ENCODE data around the gene TSPAN10. TPM values are rescaled to one million over a fixed set of nuclear protein-coding genes. Genes with fewer than 3 reads are reported as not detected.

Gene TSPAN10
- total RNA-seq (2022; extraction: Qiagen RNA extraction; ENCODE audit: low read depth) = 4.2 to 5.9 TPM (median 4.7 TPM) in 5 replicates

DNA sequence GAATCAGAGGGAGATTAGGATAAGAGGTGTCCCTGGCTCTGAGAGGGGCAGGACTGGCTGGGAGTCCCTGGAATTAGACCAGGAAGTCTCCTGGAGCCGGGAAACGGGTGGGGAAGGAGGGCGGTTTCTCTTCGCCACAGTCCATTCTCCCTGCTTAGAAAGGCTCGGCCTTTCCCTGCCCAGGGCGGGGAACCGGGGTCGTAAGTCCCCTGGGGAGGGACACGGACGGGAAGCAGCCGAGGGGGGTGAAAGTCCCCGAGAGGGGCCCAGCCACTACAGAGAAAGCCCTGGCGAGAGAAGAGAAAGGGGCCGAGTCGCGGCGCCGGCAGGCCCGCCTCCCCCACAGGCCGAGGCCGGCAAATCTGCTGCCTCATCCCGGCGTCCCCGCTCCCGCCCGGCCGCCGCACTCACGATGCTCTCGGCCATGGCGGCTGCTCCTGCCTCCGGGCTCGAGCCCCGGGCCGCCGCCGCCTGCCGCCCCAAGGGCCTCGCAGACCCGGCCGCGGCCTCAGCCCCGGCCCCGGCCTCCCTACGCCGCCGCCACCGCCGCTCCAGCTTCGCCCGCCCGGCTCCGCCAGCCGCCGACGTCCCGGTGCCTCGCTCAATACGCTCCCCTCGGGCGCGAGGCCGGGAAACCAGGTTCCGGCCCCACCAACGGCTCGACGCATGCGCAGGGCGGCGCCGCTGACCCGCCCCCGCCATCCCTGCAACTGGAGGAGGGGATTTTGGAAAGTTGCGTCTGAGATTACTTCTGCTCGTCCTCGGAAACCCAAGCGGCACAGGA lies at the start of gene TSPAN10, which contains the start of gene NPLOC4:
TSPAN10 (plus strand) TSS at position 692 of the 784 bp plus-strand sequence. CDS start 5,217 bp downstream, outside the sequence.
NPLOC4 (minus strand) TSS at position 608 of the 784 bp plus-strand sequence; CDS start at position 426, 182 bp downstream.

DNA sequence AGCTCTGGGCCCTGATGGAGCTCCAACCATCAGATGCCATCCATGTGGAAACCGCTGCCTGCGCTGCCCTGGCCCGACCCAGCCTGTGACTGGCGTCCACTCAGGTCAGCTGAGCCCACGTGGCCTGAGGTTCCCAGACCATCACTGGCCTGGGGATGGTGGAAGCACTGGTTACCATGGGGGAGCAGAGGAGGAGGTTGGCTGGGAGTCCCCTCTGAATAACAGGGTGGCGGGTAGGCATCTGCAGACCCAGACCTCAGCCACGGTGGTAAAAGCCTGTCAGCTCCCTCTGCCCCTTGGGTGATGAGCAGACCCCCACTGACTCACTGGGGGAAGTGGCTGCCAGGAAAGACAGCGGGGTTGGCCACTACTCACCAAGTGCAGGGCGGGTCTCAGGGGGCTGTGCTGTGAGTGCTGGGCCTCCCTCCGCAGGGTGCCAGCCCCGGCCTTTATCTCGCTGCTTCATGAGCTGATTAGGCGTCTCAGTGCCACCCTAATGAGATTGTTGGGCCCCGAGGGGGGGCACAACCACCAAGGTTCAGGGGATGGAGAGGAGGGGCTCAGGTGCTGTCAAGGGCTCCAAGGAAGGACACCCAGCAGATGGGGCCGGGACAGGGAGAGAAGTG lies 19.2 kb downstream of the TSPAN10 start, which contains the start of gene PDE6G:
PDE6G (minus strand) TSS at position 425 of the 626 bp plus-strand sequence. CDS start 3,237 bp downstream, outside the sequence.

DNA sequence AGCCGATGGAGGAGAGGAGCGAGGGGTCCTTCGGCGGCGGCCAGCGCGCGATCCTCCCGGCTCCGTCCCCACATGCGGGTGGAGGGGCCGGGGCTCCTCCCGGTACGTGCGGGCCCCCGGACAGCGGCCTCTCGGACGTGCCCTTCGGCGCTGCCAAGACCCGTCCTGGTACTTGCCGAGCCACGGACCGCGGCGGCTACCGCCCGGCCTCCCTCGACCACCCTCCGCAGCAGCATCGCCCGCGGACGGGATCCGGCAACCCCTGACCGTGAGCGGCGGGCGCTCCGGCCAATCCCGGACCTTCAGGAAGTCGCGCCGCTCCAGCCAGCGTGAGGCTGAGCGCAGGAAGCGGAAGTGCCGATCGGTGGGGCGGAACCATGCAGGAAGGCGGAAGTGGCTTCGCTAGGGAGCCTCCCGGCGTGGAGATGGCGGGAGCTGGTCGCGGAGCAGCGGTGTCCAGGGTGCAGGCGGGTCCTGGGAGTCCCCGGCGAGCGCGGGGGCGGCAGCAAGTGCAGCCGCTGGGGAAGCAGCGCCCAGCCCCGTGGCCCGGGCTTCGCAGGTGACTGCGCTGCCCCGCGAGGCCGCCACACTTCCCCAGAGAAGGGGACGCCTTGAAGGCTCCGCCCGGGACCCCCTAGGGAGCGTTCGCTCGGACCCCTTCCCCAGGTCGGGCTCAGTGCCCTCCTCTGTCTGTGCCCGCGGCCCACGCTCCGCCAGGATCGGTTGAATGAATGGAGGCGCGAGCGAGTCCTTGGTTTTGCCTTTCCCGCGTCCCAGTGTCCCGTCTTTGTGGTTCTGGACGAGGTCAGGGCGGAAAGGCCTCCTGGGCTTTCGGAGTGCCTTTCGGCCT lies 29.6 kb downstream of the TSPAN10 start, which contains the start of the genes CCDC137 and OXLD1:
CCDC137 (plus strand) TSS at position 396 of the 850 bp plus-strand sequence; CDS start at position 426, 30 bp downstream.
OXLD1 (minus strand) TSS at position 264 of the 850 bp plus-strand sequence; CDS start at position 236, 28 bp downstream.

DNA sequence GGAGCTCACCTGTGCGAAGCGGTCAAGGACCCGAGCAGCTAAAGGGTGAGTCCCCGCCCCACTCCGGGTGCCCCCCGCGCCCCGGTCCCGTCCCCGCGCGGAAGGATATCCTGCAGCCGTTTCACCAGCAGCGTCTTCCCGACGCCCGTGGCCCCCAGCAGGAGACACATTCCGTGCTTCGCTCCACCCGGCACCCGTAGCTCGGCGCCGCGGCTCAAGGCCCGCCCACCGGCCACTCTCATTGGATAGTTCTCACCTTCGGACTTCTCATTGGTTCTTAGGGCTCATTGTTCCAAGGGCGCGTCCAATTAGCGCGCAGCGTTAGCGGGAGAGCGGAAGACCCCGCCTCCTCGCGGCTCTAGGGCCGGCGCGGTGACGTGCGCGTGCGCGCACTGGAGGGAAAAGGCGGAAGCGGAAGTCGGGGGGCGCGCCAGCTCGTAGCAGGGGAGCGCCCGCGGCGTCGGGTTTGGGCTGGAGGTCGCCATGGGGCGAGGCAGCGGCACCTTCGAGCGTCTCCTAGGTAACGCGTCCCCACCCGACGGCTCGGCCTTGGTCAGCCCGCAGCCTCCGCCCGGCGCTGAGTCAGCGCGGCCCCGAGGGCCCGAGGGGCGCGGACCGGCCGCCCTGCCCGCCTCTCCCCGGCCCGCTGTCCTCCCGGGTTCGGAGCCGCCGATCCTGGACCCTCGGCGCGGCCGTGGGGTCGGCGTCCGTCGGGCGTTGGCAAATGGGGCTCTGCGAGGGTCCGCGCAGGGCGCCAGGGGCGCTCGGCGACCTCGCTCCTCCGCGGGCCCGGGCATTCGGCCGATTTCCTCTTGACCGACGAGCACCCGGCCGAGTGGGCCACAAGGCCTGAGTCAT lies 46.8 kb downstream of the TSPAN10 start, which contains the start of the genes ARL16 and HGS:
ARL16 (minus strand) TSS at position 214 of the 858 bp plus-strand sequence; CDS start at position 170, 44 bp downstream.
HGS (plus strand) TSS at position 428 of the 858 bp plus-strand sequence; CDS start at position 484, 56 bp downstream.

Other genes with a start within 250 kb of the TSPAN10 start
- 7.0 to 10.2 TPM (median 9.2 TPM) in 5 replicates for gene BAHCC1, start 241.7 kb upstream of the TSPAN10 start, total RNA-seq (2022; extraction: Qiagen RNA extraction; ENCODE audit: low read depth)
- gene ACTG1, start 124.4 kb upstream of the TSPAN10 start, total RNA-seq (2022; extraction: Qiagen RNA extraction; ENCODE audit: low read depth) = 4,800 to 5,938 TPM (median 5,251 TPM) in 5 replicates
- gene FSCN2, start 108.8 kb upstream of the TSPAN10 start, total RNA-seq (2022; extraction: Qiagen RNA extraction; ENCODE audit: low read depth) = 0.71 to 1.4 TPM (median 0.79 TPM) in 5 replicates
- 19.0 to 27.6 TPM (median 25.8 TPM) in 5 replicates for gene FAAP100, start 84.8 kb upstream of the TSPAN10 start, total RNA-seq (2022; extraction: Qiagen RNA extraction; ENCODE audit: low read depth)
- gene NPLOC4, start 84 bp upstream of the TSPAN10 start, total RNA-seq (2022; extraction: Qiagen RNA extraction; ENCODE audit: low read depth) = 86.1 to 108 TPM (median 97.3 TPM) in 5 replicates
- 1.6 to 3.1 TPM (median 2.3 TPM) in 5 replicates for gene PDE6G, start 19.3 kb downstream of the TSPAN10 start, total RNA-seq (2022; extraction: Qiagen RNA extraction; ENCODE audit: low read depth)
- gene OXLD1, start 29.4 kb downstream of the TSPAN10 start, total RNA-seq (2022; extraction: Qiagen RNA extraction; ENCODE audit: low read depth) = 37.5 to 61.3 TPM (median 57.4 TPM) in 5 replicates
- 58.3 to 75.7 TPM (median 65.0 TPM) in 5 replicates for gene CCDC137, start 29.5 kb downstream of the TSPAN10 start, total RNA-seq (2022; extraction: Qiagen RNA extraction; ENCODE audit: low read depth)
- 47.7 to 57.9 TPM (median 50.2 TPM) in 5 replicates for gene ARL16, start 46.6 kb downstream of the TSPAN10 start, total RNA-seq (2022; extraction: Qiagen RNA extraction; ENCODE audit: low read depth)
- 138 to 202 TPM (median 194 TPM) in 5 replicates for gene HGS, start 46.8 kb downstream of the TSPAN10 start, total RNA-seq (2022; extraction: Qiagen RNA extraction; ENCODE audit: low read depth)
- gene MRPL12, start 66.2 kb downstream of the TSPAN10 start, total RNA-seq (2022; extraction: Qiagen RNA extraction; ENCODE audit: low read depth) = 243 to 327 TPM (median 298 TPM) in 5 replicates
- 29.3 to 45.2 TPM (median 44.6 TPM) in 5 replicates for gene SLC25A10, start 75.1 kb downstream of the TSPAN10 start, total RNA-seq (2022; extraction: Qiagen RNA extraction; ENCODE audit: low read depth)
- 0.15 to 0.67 TPM (median 0.54 TPM) in 5 replicates for gene GCGR, start 167.0 kb downstream of the TSPAN10 start, total RNA-seq (2022; extraction: Qiagen RNA extraction; ENCODE audit: low read depth)
- 73.8 to 102 TPM (median 99.3 TPM) in 5 replicates for gene MCRIP1, start 196.1 kb downstream of the TSPAN10 start, total RNA-seq (2022; extraction: Qiagen RNA extraction; ENCODE audit: low read depth)
- gene PPP1R27, start 197.9 kb downstream of the TSPAN10 start, total RNA-seq (2022; extraction: Qiagen RNA extraction; ENCODE audit: low read depth) = 0.19 to 0.47 TPM (median 0.24 TPM) in 4 of 5 replicates, not detected in the other
- gene P4HB, start 223.3 kb downstream of the TSPAN10 start, total RNA-seq (2022; extraction: Qiagen RNA extraction; ENCODE audit: low read depth) = 672 to 719 TPM (median 681 TPM) in 5 replicates
- gene ARHGDIA, start 234.1 kb downstream of the TSPAN10 start, total RNA-seq (2022; extraction: Qiagen RNA extraction; ENCODE audit: low read depth) = 558 to 703 TPM (median 590 TPM) in 5 replicates

All from A549 treated with GW870086 at 1 μM for 4 hours (cell line).